Naive thymus-derived CD4-positive, alpha-beta T cell (primary cell): ENCODE results near the gene EPHX1. TPM values are rescaled to one million over a fixed set of nuclear protein-coding genes. Genes with fewer than 3 reads are reported as not detected.

ENCODE experiments used
- ATAC-seq: fragments of 150-1000 bp; cut with Tn5 transposase; 2 replicates; pipeline ENCODE4 v1.10.0; 2021; ENCODE audit warnings: mild to moderate bottlenecking, moderate library complexity
- CTCF ChIA-PET: fragments of 350-600 bp; sonication (Branson Sonifier 250); formaldehyde crosslinking; loops from one replicate; lab custom pipeline; 2021; ENCODE audit warnings: antibody characterized with exemption; lab: Charles Lee
- POLR2A ChIA-PET: fragments of 350-600 bp; sonication (Branson Sonifier 250); formaldehyde crosslinking; loops from one replicate; lab custom pipeline; 2021; ENCODE audit warnings: antibody characterized with exemption, inconsistent platforms; lab: Charles Lee
- DNase-seq, 9 donors: peaks; one replicate each; pipeline versions ENCODE4 v3.0.0 to v3.0.0-alpha.2; 2020 to 2022; ENCODE audit warnings: mixed read lengths in 1 of 9
- H3K27ac ChIP-seq: one replicate; pipeline ENCODE4 v1.7.0; 2013; ENCODE audit warnings: mild to moderate bottlenecking, low read depth, low read length, moderate library complexity
- H3K27me3 ChIP-seq, 2 donors: one replicate each; pipeline ENCODE4 v1.7.0; 2013; ENCODE audit warnings: low read length in 2 of 2, mild to moderate bottlenecking in 2 of 2, moderate library complexity in 2 of 2; ENCODE audit not compliant: control insufficient read depth in 2 of 2, insufficient read depth in 2 of 2
- H3K36me3 ChIP-seq, 3 experiments: 1 replicate in 2 of 3; 2 replicates in 1 of 3; pipeline ENCODE4 v1.7.0; 2013; ENCODE audit warnings: low read length in 3 of 3, mild to moderate bottlenecking in 3 of 3, moderate library complexity in 1 of 3; ENCODE audit not compliant: insufficient read depth in 3 of 3, control insufficient read depth in 2 of 3
- H3K4me1 ChIP-seq, 2 donors: one replicate each; pipeline ENCODE4 v1.7.0; 2013; ENCODE audit warnings: low read length in 2 of 2, mild to moderate bottlenecking in 2 of 2, moderate library complexity in 1 of 2; ENCODE audit not compliant: control insufficient read depth in 2 of 2, insufficient read depth in 2 of 2
- H3K4me3 ChIP-seq: 2 replicates; pipeline ENCODE4 v1.7.0; 2013; ENCODE audit warnings: mild to moderate bottlenecking, low read length
- H3K9me3 ChIP-seq, 3 experiments: 1 replicate in 2 of 3; 2 replicates in 1 of 3; pipeline ENCODE4 v1.7.0; 2013; ENCODE audit warnings: low read length in 3 of 3; ENCODE audit not compliant: control insufficient read depth in 2 of 3
- H3K27ac Mint-ChIP-seq, 9 donors: one replicate each; pipeline ENCODE4 v1.8.0; 2020 to 2022; ENCODE audit warnings: mixed read lengths in 9 of 9, mild to moderate bottlenecking in 8 of 9, moderate library complexity in 5 of 9, inconsistent platforms in 2 of 9
- H3K27me3 Mint-ChIP-seq, 5 donors: one replicate each; pipeline ENCODE4 v1.8.0; 2021 to 2022; ENCODE audit warnings: mixed read lengths in 5 of 5, mild to moderate bottlenecking in 1 of 5
- H3K36me3 Mint-ChIP-seq, 5 donors: one replicate each; pipeline ENCODE4 v1.8.0; 2020 to 2022; ENCODE audit warnings: mixed read lengths in 5 of 5, mild to moderate bottlenecking in 3 of 5, inconsistent platforms in 1 of 5
- H3K4me1 Mint-ChIP-seq, 7 donors: one replicate each; pipeline ENCODE4 v1.8.0; 2020 to 2022; ENCODE audit warnings: mixed read lengths in 7 of 7, mild to moderate bottlenecking in 3 of 7, inconsistent platforms in 1 of 7
- H3K4me3 Mint-ChIP-seq, 10 donors: one replicate each; pipeline ENCODE4 v1.8.0; 2020 to 2022; ENCODE audit warnings: mild to moderate bottlenecking in 10 of 10, mixed read lengths in 10 of 10, moderate library complexity in 6 of 10, inconsistent platforms in 2 of 10
- H3K9me3 Mint-ChIP-seq, 11 donors: one replicate each; pipeline ENCODE4 v1.8.0; 2020 to 2022; ENCODE audit warnings: mixed read lengths in 11 of 11, mild to moderate bottlenecking in 4 of 11, inconsistent platforms in 1 of 11, moderate library complexity in 1 of 11
- intact Hi-C, 2 donors: fragments of 100-400 bp; cut with micrococcal nuclease; formaldehyde crosslinking; loops; one replicate each; pipeline ENCODE4 v1.15.1; 2023
- polyA plus RNA-seq, 2 donors: library from polyadenylated mRNA; unstranded; fragments of 300-500 nt; fragmentation: Illumina TruSeq; gene quantifications; one replicate each; pipeline ENCODE4 v1.2.3, GENCODE V29; 2021
- total RNA-seq, 6 experiments: library from RNA in 5 of 6; stranded (reverse) in 5 of 6; gene quantifications; 1 replicate in 5 of 6; 2 replicates in 1 of 6; pipeline ENCODE4 v1.2.3 and lab custom pipeline; 2021 to 2026

Gene EPHX1
- total and polyA plus RNA-seq, 7 experiments from 2014 or later, result 0.66 to 3.2 (median 2.0) TPM

- no peak for ATAC-seq
- intact Hi-C loops, result loop anchor here in 1 of 2 donors (10.0 kb wide), 1 partner anchor 263 kb away; no protein-coding TSS in a partner anchor
- H3K4me3 ChIP-seq, result no peak overlapping the region
- POLR2A ChIA-PET, result no interaction called here
- H3K9me3 Mint-ChIP-seq, result no peaks in the 10 kb centered on the region
- H3K36me3 ChIP-seq, result no peaks in the 10 kb centered on the region
- H3K27me3 Mint-ChIP-seq, result peaks cover 0 to 15% (median 0%) of the 10 kb centered on the region in 5 donors
- H3K36me3 Mint-ChIP-seq, result no peaks in the 10 kb centered on the region
- CTCF ChIA-PET, result interaction anchor here (1.1 kb wide), 1 partner anchor 341 kb away, joined by 3 read pairs; no protein-coding TSS in a partner anchor
- H3K4me3 Mint-ChIP-seq, result no peak overlapping the region
- H3K27me3 ChIP-seq, result no peaks in the 10 kb centered on the region
- no peaks in the 10 kb centered on the region for H3K4me1 ChIP-seq
- peaks cover 0 to 5% (median 0%) of the 10 kb centered on the region in 7 donors for H3K4me1 Mint-ChIP-seq
- peak overlapping the region in 1 of 9 donors; percentile 23 for H3K27ac Mint-ChIP-seq
- H3K9me3 ChIP-seq, result no peaks in the 10 kb centered on the region
- H3K27ac ChIP-seq, result no peak overlapping the region
- DNase-seq, result no peak
These were observed 7.7 kb downstream of the EPHX1 start for GRCh38 chr1:225817611-225818061.

GRCh38 chr1:225818229-225818628 lies 8.3 kb downstream of the EPHX1 start:
- Mint-ChIP-seq H3K4me3 (no peak overlapping the region), H3K36me3 (no peaks in the 10 kb centered on the region), H3K9me3 (no peaks in the 10 kb centered on the region), H3K27me3 (peaks cover 0 to 13% (median 0%) of the 10 kb centered on the region in 5 donors), H3K27ac (no peak overlapping the region), H3K4me1 (peaks cover 0 to 5% (median 0%) of the 10 kb centered on the region in 7 donors)
- no peaks in the 10 kb centered on the region for H3K9me3 ChIP-seq
- no peak overlapping the region for H3K4me3 ChIP-seq
- ChIA-PET POLR2A (no interaction called here), CTCF (interaction anchor here (1.1 kb wide), 1 partner anchor 341 kb away, joined by 3 read pairs; no protein-coding TSS in a partner anchor)
- no peak for ATAC-seq
- no peak for DNase-seq
- no peaks in the 10 kb centered on the region for H3K27me3 ChIP-seq
- no peaks in the 10 kb centered on the region for H3K36me3 ChIP-seq
- no peaks in the 10 kb centered on the region for H3K4me1 ChIP-seq
- intact Hi-C loops, result loop anchor here in 1 of 2 donors (10.0 kb wide), 1 partner anchor 263 kb away; no protein-coding TSS in a partner anchor
- H3K27ac ChIP-seq, result no peak overlapping the region

- no peaks in the 10 kb centered on the region for H3K4me1 ChIP-seq
- CTCF ChIA-PET, result no interaction called here
- intact Hi-C loops, result loop anchor here in 1 of 2 donors (10.0 kb wide), 1 partner anchor 265 kb away; no protein-coding TSS in a partner anchor
These were observed 9.6 kb downstream of the EPHX1 start for GRCh38 chr1:225819346-225820192.

GRCh38 chr1:225820522-225821120 lies 10.7 kb downstream of the EPHX1 start:
- POLR2A ChIA-PET, result interaction anchor here (0.5 kb wide), 1 partner anchor 51 kb away, joined by 3 read pairs; no protein-coding TSS in a partner anchor
- H3K9me3 Mint-ChIP-seq, result no peaks in the 10 kb centered on the region
- intact Hi-C loops, result no loop called here

More at GRCh38 chr1:225819346-225820192, 9.6 kb downstream of the EPHX1 start:
- no peaks in the 10 kb centered on the region for H3K9me3 Mint-ChIP-seq
- H3K4me1 Mint-ChIP-seq, result peaks cover 0 to 5% (median 0%) of the 10 kb centered on the region in 7 donors
- no peak overlapping the region for H3K4me3 Mint-ChIP-seq
- Histone ChIP-seq H3K27me3 (no peaks in the 10 kb centered on the region), H3K27ac (no peak overlapping the region), H3K4me3 (no peak overlapping the region), H3K9me3 (no peaks in the 10 kb centered on the region), H3K36me3 (no peaks in the 10 kb centered on the region)
- POLR2A ChIA-PET, result interaction anchor here (0.6 to 0.7 kb wide), 2 partner anchors 20 to 63 kb away, joined by 3 read pairs; no protein-coding TSS in a partner anchor
- H3K27ac Mint-ChIP-seq, result no peak overlapping the region
- DNase-seq (no peak), ATAC-seq (no peak)
- H3K36me3 Mint-ChIP-seq, result no peaks in the 10 kb centered on the region
- H3K27me3 Mint-ChIP-seq, result peaks cover 0 to 13% (median 0%) of the 10 kb centered on the region in 5 donors

GRCh38 chr1:225822655-225823403 lies 12.9 kb downstream of the EPHX1 start:
- Histone ChIP-seq H3K27ac (no peak overlapping the region), H3K4me1 (no peaks in the 10 kb centered on the region), H3K27me3 (no peaks in the 10 kb centered on the region), H3K9me3 (no peaks in the 10 kb centered on the region), H3K4me3 (no peak overlapping the region), H3K36me3 (no peaks in the 10 kb centered on the region)
- DNase-seq (no peak), ATAC-seq (no peak)
- Mint-ChIP-seq H3K9me3 (no peaks in the 10 kb centered on the region), H3K36me3 (no peaks in the 10 kb centered on the region), H3K4me3 (no peak overlapping the region), H3K27me3 (peaks cover 0 to 13% (median 0%) of the 10 kb centered on the region in 5 donors), H3K4me1 (peaks cover 0 to 6% (median 0%) of the 10 kb centered on the region in 7 donors), H3K27ac (no peak overlapping the region)
- intact Hi-C loops, result no loop called here
- POLR2A ChIA-PET, result interaction anchor here (1.0 kb wide), 1 partner anchor 75 kb away, joined by 3 read pairs; no protein-coding TSS in a partner anchor
- CTCF ChIA-PET, result no interaction called here

More at GRCh38 chr1:225820522-225821120, 10.7 kb downstream of the EPHX1 start:
- H3K4me1 ChIP-seq, result no peaks in the 10 kb centered on the region
- DNase-seq (no peak), ATAC-seq (no peak)
- Mint-ChIP-seq H3K27me3 (peaks cover 0 to 13% (median 0%) of the 10 kb centered on the region in 5 donors), H3K4me1 (peaks cover 0 to 6% (median 0%) of the 10 kb centered on the region in 7 donors), H3K36me3 (no peaks in the 10 kb centered on the region), H3K27ac (no peak overlapping the region), H3K4me3 (no peak overlapping the region)
- H3K4me3 ChIP-seq, result no peak overlapping the region
- no peak overlapping the region for H3K27ac ChIP-seq
- H3K9me3 ChIP-seq, result no peaks in the 10 kb centered on the region
- CTCF ChIA-PET, result no interaction called here
- H3K36me3 ChIP-seq, result no peaks in the 10 kb centered on the region
- no peaks in the 10 kb centered on the region for H3K27me3 ChIP-seq

GRCh38 chr1:225823811-225824261 lies 13.9 kb downstream of the EPHX1 start:
- H3K36me3 Mint-ChIP-seq, result no peaks in the 10 kb centered on the region
- Histone ChIP-seq H3K9me3 (no peaks in the 10 kb centered on the region), H3K4me3 (no peak overlapping the region), H3K4me1 (no peaks in the 10 kb centered on the region), H3K27ac (no peak overlapping the region), H3K27me3 (no peaks in the 10 kb centered on the region), H3K36me3 (no peaks in the 10 kb centered on the region)
- ATAC-seq (no peak), DNase-seq (no peak)
- no peak overlapping the region for H3K4me3 Mint-ChIP-seq
- ChIA-PET CTCF (no interaction called here), POLR2A (no interaction called here)
- no peak overlapping the region for H3K27ac Mint-ChIP-seq
- intact Hi-C loops, result no loop called here
- H3K4me1 Mint-ChIP-seq, result peaks cover 0 to 4% (median 0%) of the 10 kb centered on the region in 7 donors
- H3K27me3 Mint-ChIP-seq, result peaks cover 0 to 13% (median 0%) of the 10 kb centered on the region in 5 donors
- H3K9me3 Mint-ChIP-seq, result no peaks in the 10 kb centered on the region
